Motor neuron (in vitro differentiated cells): ENCODE measurements around the gene PKN3. TPM values are rescaled to one million over a fixed set of nuclear protein-coding genes. Genes with fewer than 3 reads are reported as not detected.

ENCODE experiments used
- ATAC-seq, 8 experiments: fragments of 200-7000 bp; cut with Tn5 transposase; replicated peaks in 6 of 8; 2 replicates each; pipeline ENCODE4 v1.8.0; 2021; ENCODE audit warnings: mild to moderate bottlenecking in 8 of 8, moderate library complexity in 8 of 8
- H3K27ac ChIP-seq, 2 donors: fragments of 250-450 bp; sonication (Bioruptor Pico); 2 replicates each; pipeline ENCODE4 v1.9.0; 2021; ENCODE audit warnings: antibody characterized with exemption in 2 of 2, mild to moderate bottlenecking in 2 of 2, moderate library complexity in 1 of 2
- H3K4me1 ChIP-seq, 2 donors: fragments of 250-450 bp; sonication (Bioruptor Pico); replicated peaks in 1 of 2; 2 replicates each; pipeline ENCODE4 v1.6.1; 2021; ENCODE audit warnings: antibody characterized with exemption in 2 of 2, mild to moderate bottlenecking in 2 of 2, moderate library complexity in 1 of 2
- H3K4me3 ChIP-seq, 5 donors: fragments of 250-450 bp; sonication (Bioruptor Pico); 2 replicates each; pipeline ENCODE4 v1.9.0; 2021; ENCODE audit warnings: antibody characterized with exemption in 5 of 5, mild to moderate bottlenecking in 5 of 5, moderate library complexity in 4 of 5
- WGBS, 10 experiments: fragments of 450-650 bp; shearing (Covaris generic); methylation state at CpG; one replicate each; pipeline ENCODE4 v1.0.0; 2022; 5-methylcytosine and 5-hydroxymethylcytosine counted together
- in situ Hi-C, 9 experiments: fragments of 400-800 bp; cut with MboI; loops; one replicate each; pipeline ENCODE4 v1.15.0; 2021; ENCODE audit warnings: low sequenced_read_pairs in 9 of 9, low pct_unique_long_range_greater_than_20kb in 2 of 9; ENCODE audit not compliant: unreplicated experiment in 9 of 9
- total RNA-seq, 8 experiments: library from RNA; unstranded; fragments of 300-600 nt; gene quantifications; 2 replicates each; pipeline versions ENCODE4 v1.2.3 to v1.2.4, GENCODE V29; 2022

PKN3 gene
- total RNA-seq, 8 experiments from 2014 or later: 0.07 to 7.3 (median 0.68) TPM

- Histone ChIP-seq H3K4me3 (no peak overlapping the region), H3K4me1 (no peaks in the 10 kb centered on the region), H3K27ac (no peak overlapping the region)
- ATAC-seq: peak in 1 of 8 experiments; percentile 10
- in situ Hi-C loops: no loop called here
- whole genome bisulfite sequencing, 10 experiments: 80 to 100% (median 100%) methylated on average over 1 to 2 of the region's 19 CpGs; no CpG with 5 or more reads in 7 of the 10 experiments
Observed at GRCh38 chr9:128713941-128714573, 11.8 kb downstream of the PKN3 start.

- Histone ChIP-seq H3K27ac (no peak overlapping the region), H3K4me1 (no peaks in the 10 kb centered on the region), H3K4me3 (no peak overlapping the region)
- in situ Hi-C loops: no loop called here
- WGBS, 10 experiments: 76 to 100% (median 80%) methylated on average over 1 to 10 of the region's 24 CpGs; no CpG with 5 or more reads in 7 of the 10 experiments
- peak in 1 of 8 experiments; percentile 5 for ATAC-seq
Observed at GRCh38 chr9:128714586-128715435, 12.5 kb downstream of the PKN3 start.

- no peak for ATAC-seq
- Histone ChIP-seq H3K27ac (no peak overlapping the region), H3K4me3 (no peak overlapping the region), H3K4me1 (no peaks in the 10 kb centered on the region)
- 71 to 80% methylated on average over 1 to 2 of the region's 6 CpGs; no CpG with 5 or more reads in 8 of the 10 experiments for WGBS, 10 experiments
- in situ Hi-C loops: no loop called here
Observed at GRCh38 chr9:128715436-128715750, 13.1 kb downstream of the PKN3 start.

GRCh38 chr9:128716581-128717254 is 14.4 kb downstream of the PKN3 start:
- in situ Hi-C loops: no loop called here
- WGBS, 10 experiments: 52 to 100% (median 93%) methylated on average over 2 to 5 of the region's 7 CpGs; no CpG with 5 or more reads in 3 of the 10 experiments

GRCh38 chr9:128718047-128718446 is 15.7 kb downstream of the PKN3 start:
- in situ Hi-C loops: no loop called here
- no peak overlapping the region for H3K27ac ChIP-seq
- 80 to 100% (median 96%) methylated on average over 1 to 4 of the region's 8 CpGs; no CpG with 5 or more reads in 6 of the 10 experiments for WGBS, 10 experiments
- H3K4me3 ChIP-seq: no peak overlapping the region
- ATAC-seq: no peak
- no peaks in the 10 kb centered on the region for H3K4me1 ChIP-seq

More at GRCh38 chr9:128716581-128717254, 14.4 kb downstream of the PKN3 start:
- ATAC-seq: peak in 1 of 8 experiments; percentile 7
- Histone ChIP-seq H3K4me3 (no peak overlapping the region), H3K27ac (no peak overlapping the region), H3K4me1 (no peaks in the 10 kb centered on the region)

- no peak overlapping the region for H3K4me3 ChIP-seq
- WGBS, 10 experiments: 80 to 100% (median 100%) methylated on average over 1 to 2 of the region's 5 CpGs; no CpG with 5 or more reads in 5 of the 10 experiments
- in situ Hi-C loops: no loop called here
- H3K27ac ChIP-seq: no peak overlapping the region
- H3K4me1 ChIP-seq: peaks cover 0 to under 1% of the 10 kb centered on the region in 2 donors
- no peak for ATAC-seq
Observed at GRCh38 chr9:128718475-128718874, 16.2 kb downstream of the PKN3 start.

- H3K27ac ChIP-seq: no peak overlapping the region
- peaks cover 0 to 10% of the 10 kb centered on the region in 2 donors for H3K4me1 ChIP-seq
- no peak overlapping the region for H3K4me3 ChIP-seq
- in situ Hi-C loops: no loop called here
- ATAC-seq: no peak
- whole genome bisulfite sequencing, 10 experiments: 80 to 100% (median 84%) methylated on average over 1 to 4 of the region's 30 CpGs; no CpG with 5 or more reads in 6 of the 10 experiments
Observed at GRCh38 chr9:128719919-128720605, 17.8 kb downstream of the PKN3 start.

GRCh38 chr9:128720841-128721486 is 18.7 kb downstream of the PKN3 start:
- 62 to 100% (median 93%) methylated on average over 1 to 6 of the region's 22 CpGs; no CpG with 5 or more reads in 6 of the 10 experiments for WGBS, 10 experiments
- ATAC-seq: no peak
- in situ Hi-C loops: no loop called here

GRCh38 chr9:128721487-128722010 is 19.2 kb downstream of the PKN3 start:
- WGBS, 10 experiments: 100% methylated on average over 1 of the region's 18 CpGs; no CpG with 5 or more reads in 9 of the 10 experiments
- H3K4me1 ChIP-seq: peaks cover 0 to 10% of the 10 kb centered on the region in 2 donors
- in situ Hi-C loops: no loop called here
- no peak overlapping the region for H3K4me3 ChIP-seq
- no peak overlapping the region for H3K27ac ChIP-seq
- ATAC-seq: no peak

More at GRCh38 chr9:128720841-128721486, 18.7 kb downstream of the PKN3 start:
- H3K4me1 ChIP-seq: peaks cover 0 to 10% of the 10 kb centered on the region in 2 donors
- H3K27ac ChIP-seq: no peak overlapping the region
- H3K4me3 ChIP-seq: no peak overlapping the region

GRCh38 chr9:128722380-128723351 is 20.4 kb downstream of the PKN3 start:
- H3K4me1 ChIP-seq: peaks cover 0 to 10% of the 10 kb centered on the region in 2 donors
- in situ Hi-C loops: no loop called here
- no peak overlapping the region for H3K4me3 ChIP-seq
- H3K27ac ChIP-seq: no peak overlapping the region
- no peak for ATAC-seq
- 40 to 100% (median 62%) methylated on average over 1 to 3 of the region's 9 CpGs; no CpG with 5 or more reads in 3 of the 10 experiments for WGBS, 10 experiments

GRCh38 chr9:128723352-128723865 is 21.1 kb downstream of the PKN3 start:
- Histone ChIP-seq H3K4me3 (peak overlapping the region; percentile 32 to 50 (median 40)), H3K27ac (no peak overlapping the region), H3K4me1 (peaks cover 0 to 10% of the 10 kb centered on the region in 2 donors)
- no peak for ATAC-seq
- 0 to 36% (median 5%) methylated on average over 1 to 3 of the region's 7 CpGs; no CpG with 5 or more reads in 6 of the 10 experiments for WGBS, 10 experiments
- in situ Hi-C loops: no loop called here
